Adrenal gland (tissue), 12 donors: ENCODE measurements around the gene DCAF7. TPM values are rescaled to one million over a fixed set of nuclear protein-coding genes. Genes with fewer than 3 reads are reported as not detected.

Experiments used
- DNase-seq, 7 donors: peaks; one replicate each; pipeline ENCODE4 v3.0.0-alpha.2; 2019 to 2020
- H3K27ac ChIP-seq, 5 donors: fragments of 200-600 bp; sonication (generic) in 4 of 5; 1 replicate in 3 of 5; 2 replicates in 2 of 5; pipeline versions ENCODE4 v1.5.1 to v1.8.0; 2016 to 2020; ENCODE audit warnings: mild to moderate bottlenecking in 1 of 5
- H3K27me3 ChIP-seq: fragments of 200-600 bp; 2 replicates; pipeline ENCODE4 v1.8.0; 2021
- H3K36me3 ChIP-seq, 2 donors: fragments of 200-600 bp; replicated peaks in 1 of 2; 1 replicate in 1 of 2; 2 replicates in 1 of 2; pipeline versions ENCODE4 v1.5.1 to v1.8.0; 2018 to 2022
- H3K4me1 ChIP-seq, 2 donors: fragments of 200-600 bp; replicated peaks in 1 of 2; 1 replicate in 1 of 2; 2 replicates in 1 of 2; pipeline versions ENCODE4 v1.5.1 to v1.8.0; 2018 to 2021
- H3K4me3 ChIP-seq, 4 donors: fragments of 200-600 bp; sonication (generic) in 3 of 4; one replicate each; pipeline ENCODE4 v1.5.1; 2016 to 2018
- H3K9me3 ChIP-seq, 3 donors: fragments of 200-600 bp; sonication (generic) in 1 of 3; replicated peaks in 1 of 3; 1 replicate in 2 of 3; 2 replicates in 1 of 3; pipeline versions ENCODE4 v1.5.1 to v1.8.0; 2016 to 2021
- POLR2A ChIP-seq, 2 donors: fragments of 450-650 bp; IDR thresholded peaks; one replicate each; pipeline ENCODE4 v1.6.1; 2017; ENCODE audit warnings: antibody characterized with exemption in 2 of 2, mild to moderate bottlenecking in 2 of 2, moderate library complexity in 1 of 2
- WGBS, 4 donors: extraction: QIAGEN DNeasy Blood & Tissue Kit in 2 of 4; methylation state at CpG; one replicate each; pipeline versions ENCODE4 v1.1.5 to v1.1.7; 2013 to 2017; 5-methylcytosine and 5-hydroxymethylcytosine counted together
- intact Hi-C, 2 donors: fragments of 100-400 bp; cut with DNase I; formaldehyde crosslinking; loops; one replicate each; pipeline versions ENCODE4 v1.14.1 to v1.15.0; 2022 to 2023
- polyA plus RNA-seq, 3 donors: library from polyadenylated mRNA; stranded (reverse); fragments of 200-250 nt in 2 of 3; fragments of 350-450 nt in 1 of 3; fragmentation: Illumina TruSeq in 1 of 3; extraction: RNeasy Lipid Tissue Mini Kit (QIAGEN cat#74804) in 1 of 3; gene quantifications; one replicate each; pipeline ENCODE4 v1.2.3, GENCODE V29; 2013 to 2014
- total RNA-seq, 9 donors: library from RNA; depleted of rRNA in 4 of 9; stranded (reverse); fragments of >200 nt in 4 of 9; fragments of 120-200 nt in 1 of 9; fragmentation: NEBNext Ultra II Directional in 1 of 9; extraction: Animal tissue kit (Norgen Biotek cat#: 25700) in 1 of 9; gene quantifications; one replicate each; pipeline versions ENCODE4 v1.1.0 to v1.2.4, GENCODE V29; 2013 to 2023
- TF ChIP-seq, protein P1 (sequence below), 6 experiments: fragments of 450-650 bp in 4 of 6; fragments of 200-600 bp in 2 of 6; sonication (generic) in 1 of 6; IDR thresholded peaks; 1 replicate in 5 of 6; 2 replicates in 1 of 6; pipeline versions ENCODE4 v1.5.1 to v1.8.0; 2016 to 2021; ENCODE audit warnings: antibody characterized with exemption in 6 of 6, mild to moderate bottlenecking in 2 of 6, moderate library complexity in 1 of 6
- donor health status: healthy with polysubstance abuse.
- donor health status: Bipolar disorder and iron deficiency.
- donor health status: DM: yes; HTN: yes; CAD: no.
- donor health status: DM: no; HTN: no; CAD: no.
- donor health status: DM: no; HTN: no; CAD: no.
- donor health status: DM: yes; HTN: yes; CAD: no.

DCAF7 gene
- total and polyA plus RNA-seq, 12 donors, result 12.2 to 69.8 (median 48.2) TPM

DNA sequence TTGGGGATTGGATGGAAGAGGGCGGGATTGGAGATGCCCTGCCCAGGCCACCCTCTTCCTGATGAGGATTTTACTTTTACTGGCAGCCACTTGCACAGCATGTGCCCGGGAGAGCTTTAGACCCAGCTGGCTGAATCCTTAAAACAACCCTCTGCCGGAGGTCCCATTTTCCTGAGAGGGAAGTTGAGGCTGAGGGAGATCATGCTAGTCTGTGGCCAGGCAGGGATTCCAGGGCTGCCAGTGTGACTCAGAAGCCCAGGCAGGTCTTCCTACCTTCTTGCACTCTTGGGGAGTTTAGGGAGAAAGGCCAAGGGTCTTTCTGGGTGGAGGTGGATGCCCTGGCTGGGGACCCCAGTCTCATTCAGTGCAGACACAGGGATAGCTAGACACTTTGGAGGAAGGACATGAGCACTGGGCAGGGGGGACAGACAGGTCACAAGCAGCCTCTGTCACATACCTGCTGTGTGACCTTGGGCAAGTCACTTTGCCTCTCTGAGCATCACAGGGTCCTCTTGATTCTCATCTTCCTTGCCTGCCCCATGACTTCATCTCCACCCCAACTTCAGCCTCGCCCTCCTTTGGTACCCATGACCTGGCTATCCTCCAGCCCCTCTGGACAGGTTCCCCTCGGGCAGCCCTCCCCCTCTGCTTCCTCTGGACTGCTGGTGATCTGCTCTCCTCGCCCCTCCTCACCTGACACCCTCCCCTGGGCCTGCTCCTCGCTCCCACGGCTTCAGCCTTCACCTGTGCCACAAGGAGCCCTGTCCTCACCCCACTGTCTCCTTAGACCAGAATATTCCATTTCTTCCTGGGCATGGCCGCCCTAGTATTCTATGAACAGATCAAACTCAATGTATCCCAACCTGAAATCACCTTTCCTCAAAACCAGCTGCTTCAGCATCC, 11.3 kb upstream of the DCAF7 start:
- DNase-seq, result no peak
- Histone ChIP-seq H3K36me3 (no peaks in the 10 kb centered on the region), H3K27me3 (peaks cover 10% of the 10 kb centered on the region), H3K4me3 (no peak overlapping the region), H3K4me1 (peaks cover 0 to 6% of the 10 kb centered on the region in 2 donors), H3K9me3 (no peaks in the 10 kb centered on the region), H3K27ac (no peak overlapping the region)
- intact Hi-C loops, result no loop called here
- 65 to 82% (median 77%) methylated on average over 7 to 9 of the region's 9 CpGs for WGBS, 4 donors
- TF ChIP-seq POLR2A (IDR thresholded peaks at IDR 0.05), result no peak
- TF ChIP-seq, protein P1, sequence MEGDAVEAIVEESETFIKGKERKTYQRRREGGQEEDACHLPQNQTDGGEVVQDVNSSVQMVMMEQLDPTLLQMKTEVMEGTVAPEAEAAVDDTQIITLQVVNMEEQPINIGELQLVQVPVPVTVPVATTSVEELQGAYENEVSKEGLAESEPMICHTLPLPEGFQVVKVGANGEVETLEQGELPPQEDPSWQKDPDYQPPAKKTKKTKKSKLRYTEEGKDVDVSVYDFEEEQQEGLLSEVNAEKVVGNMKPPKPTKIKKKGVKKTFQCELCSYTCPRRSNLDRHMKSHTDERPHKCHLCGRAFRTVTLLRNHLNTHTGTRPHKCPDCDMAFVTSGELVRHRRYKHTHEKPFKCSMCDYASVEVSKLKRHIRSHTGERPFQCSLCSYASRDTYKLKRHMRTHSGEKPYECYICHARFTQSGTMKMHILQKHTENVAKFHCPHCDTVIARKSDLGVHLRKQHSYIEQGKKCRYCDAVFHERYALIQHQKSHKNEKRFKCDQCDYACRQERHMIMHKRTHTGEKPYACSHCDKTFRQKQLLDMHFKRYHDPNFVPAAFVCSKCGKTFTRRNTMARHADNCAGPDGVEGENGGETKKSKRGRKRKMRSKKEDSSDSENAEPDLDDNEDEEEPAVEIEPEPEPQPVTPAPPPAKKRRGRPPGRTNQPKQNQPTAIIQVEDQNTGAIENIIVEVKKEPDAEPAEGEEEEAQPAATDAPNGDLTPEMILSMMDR (IDR thresholded peaks at IDR 0.05), result no peak

DNA sequence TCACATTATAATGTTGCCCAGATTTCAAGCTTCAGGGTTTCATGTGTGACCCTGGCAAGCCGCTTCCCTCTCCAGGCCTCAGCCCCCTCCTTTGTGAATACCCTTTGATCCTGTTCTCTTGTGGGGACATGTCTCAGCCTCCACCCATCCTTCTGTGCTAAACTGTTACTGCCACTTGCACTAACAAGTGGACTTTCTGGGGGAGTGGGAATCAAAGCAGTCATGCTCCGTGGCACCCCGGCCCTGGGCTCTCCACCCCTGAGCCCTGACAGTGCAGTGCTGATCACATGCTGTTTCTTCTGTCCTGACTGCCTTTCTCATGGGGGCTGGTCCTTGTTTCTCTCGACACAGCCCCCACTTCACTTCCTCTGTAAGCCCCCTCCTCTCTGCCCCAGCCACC, 9.7 kb upstream of the DCAF7 start:
- H3K4me1 ChIP-seq, result peaks cover 0 to 6% of the 10 kb centered on the region in 2 donors
- no peaks in the 10 kb centered on the region for H3K36me3 ChIP-seq
- intact Hi-C loops, result no loop called here
- H3K27ac ChIP-seq, result no peak overlapping the region
- no peak overlapping the region for H3K4me3 ChIP-seq
- WGBS, 4 donors, result 58 to 72% (median 67%) methylated on average over 3 to 4 of the region's 4 CpGs
- H3K27me3 ChIP-seq, result peaks cover 10% of the 10 kb centered on the region
- no peaks in the 10 kb centered on the region for H3K9me3 ChIP-seq
- DNase-seq, result no peak
- TF ChIP-seq POLR2A (IDR thresholded peaks at IDR 0.05), result no peak
- TF ChIP-seq, protein P1 (IDR thresholded peaks at IDR 0.05), result no peak

DNA sequence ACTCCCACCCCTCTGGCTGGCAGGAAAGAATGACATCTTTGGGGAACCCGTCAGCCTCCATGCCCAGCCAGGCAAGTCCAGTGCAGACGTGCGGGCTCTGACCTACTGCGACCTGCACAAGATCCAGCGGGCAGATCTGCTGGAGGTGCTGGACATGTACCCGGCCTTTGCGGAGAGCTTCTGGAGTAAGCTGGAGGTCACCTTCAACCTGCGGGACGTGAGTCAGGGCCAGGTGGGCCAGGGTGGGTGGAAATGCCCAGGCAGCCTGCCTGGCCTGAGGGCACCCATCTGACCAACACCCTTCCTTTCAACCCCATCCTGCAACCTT, 8.1 kb upstream of the DCAF7 start:
- no peak for TF ChIP-seq POLR2A (IDR thresholded peaks at IDR 0.05)
- TF ChIP-seq, protein P1 (IDR thresholded peaks at IDR 0.05), result no peak
- Histone ChIP-seq H3K9me3 (no peaks in the 10 kb centered on the region), H3K4me3 (no peak overlapping the region), H3K27ac (no peak overlapping the region), H3K27me3 (peaks cover 10% of the 10 kb centered on the region), H3K36me3 (no peaks in the 10 kb centered on the region), H3K4me1 (peaks cover 0 to 6% of the 10 kb centered on the region in 2 donors)
- 88 to 100% (median 91%) methylated on average over 4 to 9 of the region's 9 CpGs for WGBS, 4 donors
- intact Hi-C loops, result no loop called here
- DNase-seq, result no peak

DNA sequence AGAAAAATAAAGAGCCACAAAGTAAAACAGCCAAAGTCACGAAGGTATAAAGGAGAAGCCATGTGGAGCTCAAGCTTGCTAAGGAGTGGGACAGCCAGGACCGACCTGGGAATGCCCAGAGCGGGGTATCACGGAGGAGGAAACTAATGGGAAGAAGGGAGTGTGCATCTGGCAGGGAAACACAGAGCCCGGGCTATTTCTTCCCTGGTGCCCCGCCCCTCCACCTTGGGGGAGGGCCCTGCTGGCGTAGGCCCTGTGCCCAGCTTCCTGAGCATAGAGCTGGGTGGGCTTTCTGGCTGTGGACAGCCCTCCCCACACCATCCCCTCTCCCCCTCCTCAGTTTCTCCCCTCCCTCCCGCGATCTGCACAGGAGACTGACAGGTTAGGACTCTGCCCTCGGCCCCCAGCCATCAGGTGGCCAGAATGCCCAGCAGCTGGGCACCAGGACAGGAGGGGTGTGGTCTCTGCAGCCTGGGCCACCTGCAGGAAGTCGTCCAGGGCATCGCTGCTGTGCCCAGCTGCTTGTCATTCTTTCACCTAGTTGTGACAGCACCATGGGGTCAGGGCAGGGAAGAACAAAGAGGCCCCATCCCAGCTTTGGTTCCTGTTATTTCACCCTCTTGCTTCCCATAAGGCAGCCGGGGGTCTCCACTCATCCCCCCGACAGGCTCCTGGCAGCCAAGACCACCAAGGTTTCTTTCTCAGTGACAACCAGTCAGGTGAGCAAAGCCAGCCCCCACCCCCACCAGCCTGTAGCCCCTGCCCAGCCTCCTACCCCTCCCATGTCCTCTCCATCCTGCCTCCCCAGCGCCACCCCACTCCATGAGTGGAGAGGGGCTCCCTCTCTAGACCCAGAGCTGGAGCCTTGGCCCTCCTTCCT, 7.1 kb upstream of the DCAF7 start:
- peak in 1 of 7 donors; percentile 5 for DNase-seq
- Histone ChIP-seq H3K27me3 (peaks cover 8% of the 10 kb centered on the region), H3K36me3 (no peaks in the 10 kb centered on the region), H3K27ac (no peak overlapping the region), H3K4me1 (peaks cover 0 to 3% of the 10 kb centered on the region in 2 donors), H3K9me3 (no peaks in the 10 kb centered on the region), H3K4me3 (no peak overlapping the region)
- WGBS, 4 donors, result 69 to 78% (median 73%) methylated on average over 9 to 15 of the region's 15 CpGs
- intact Hi-C loops, result no loop called here
- no peak for TF ChIP-seq POLR2A (IDR thresholded peaks at IDR 0.05)
- TF ChIP-seq, protein P1 (IDR thresholded peaks at IDR 0.05), result no peak
